T47D (cell line): Measurements from ENCODE around the gene GRIK1.

Experiments
- DNase-seq, 2 experiments: peaks; one replicate each; pipeline versions ENCODE4 v3.0.0 to v3.0.0-alpha.2; 2011 to 2012; ENCODE audit warnings: low read depth in 1 of 2, low spot score in 1 of 2
- JUND ChIP-seq: IDR thresholded peaks from 2 replicates; pipeline ENCODE4 v1.6.1; 2012; ENCODE audit warnings: low read depth
- in situ Hi-C: cut with HindIII; loops from 2 replicates; pipeline ENCODE4 v1.10.0; 2016; ENCODE audit warnings: low sequenced_read_pairs, low pct_unique_long_range_greater_than_20kb

Gene GRIK1

GRCh38 chr21:29586696-29587095 lies 353.1 kb downstream of the GRIK1 start:
- no peak for DNase-seq
- no peak for TF ChIP-seq JUND

GRCh38 chr21:29585462-29585861 lies 354.3 kb downstream of the GRIK1 start:
- in situ Hi-C loops, result no loop called here
- no peak for DNase-seq
- no peak for TF ChIP-seq JUND

More at GRCh38 chr21:29586696-29587095, 353.1 kb downstream of the GRIK1 start:
- in situ Hi-C loops, result no loop called here

- TF ChIP-seq JUND, result no peak
- in situ Hi-C loops, result no loop called here
- DNase-seq, result no peak
Measured at GRCh38 chr21:29583424-29583924, 356.3 kb downstream of the GRIK1 start.

- in situ Hi-C loops, result no loop called here
- no peak for DNase-seq
- TF ChIP-seq JUND, result no peak
Measured at GRCh38 chr21:29582855-29583254, 356.9 kb downstream of the GRIK1 start.

- in situ Hi-C loops, result no loop called here
- no peak for TF ChIP-seq JUND
- no peak for DNase-seq
Measured at GRCh38 chr21:29581393-29581792, 358.4 kb downstream of the GRIK1 start.

- TF ChIP-seq JUND, result no peak
- DNase-seq, result no peak
- in situ Hi-C loops, result no loop called here
Measured at GRCh38 chr21:29580732-29581285, 359.0 kb downstream of the GRIK1 start.

- in situ Hi-C loops, result no loop called here
- TF ChIP-seq JUND, result no peak
- DNase-seq, result no peak
Measured at GRCh38 chr21:29578306-29578705, 361.5 kb downstream of the GRIK1 start.

GRCh38 chr21:29571949-29572348 lies 367.8 kb downstream of the GRIK1 start:
- no peak for TF ChIP-seq JUND
- in situ Hi-C loops, result no loop called here

GRCh38 chr21:29568020-29568697 lies 371.6 kb downstream of the GRIK1 start:
- no peak for TF ChIP-seq JUND
- in situ Hi-C loops, result no loop called here
- no peak for DNase-seq

More at GRCh38 chr21:29571949-29572348, 367.8 kb downstream of the GRIK1 start:
- no peak for DNase-seq

- in situ Hi-C loops, result no loop called here
- DNase-seq, result peak in 1 of 2 experiments; percentile 59
- TF ChIP-seq JUND, result peak; percentile 42; the same call in 1 of the 2 replicates
Measured at GRCh38 chr21:29557931-29558725, 381.7 kb downstream of the GRIK1 start.

- in situ Hi-C loops, result no loop called here
- no peak for DNase-seq
- TF ChIP-seq JUND, result no peak
Measured at GRCh38 chr21:29557200-29557599, 382.6 kb downstream of the GRIK1 start.

- DNase-seq, result no peak
- in situ Hi-C loops, result no loop called here
- no peak for TF ChIP-seq JUND
Measured at GRCh38 chr21:29555601-29556000, 384.2 kb downstream of the GRIK1 start.

- no peak for TF ChIP-seq JUND
- no peak for DNase-seq
- in situ Hi-C loops, result no loop called here
Measured at GRCh38 chr21:29550205-29550604, 389.6 kb downstream of the GRIK1 start.
